Endothelial cell of umbilical vein (primary cell): ENCODE results near the gene CTIF. TPM values are rescaled to one million over a fixed set of nuclear protein-coding genes. Genes with fewer than 3 reads are reported as not detected.
"Not testable (repeated sequence)": the region's sequence is repeated elsewhere in the genome, so short reads cannot be mapped to it uniquely, and the experiment has no call there.

Source experiments
- BruUV-seq: library from RNA; stranded (reverse); fragments of 400-500 nt; replicated peaks from 2 replicates; lab custom pipeline; 2021; lab: Mats Ljungman, UMichigan
- CTCF ChIA-PET: fragments of 300-600, 350-600 bp; sonication (Branson Sonifier 250); formaldehyde crosslinking; loops from one replicate; lab custom pipeline; 2021; ENCODE audit warnings: antibody characterized with exemption, inconsistent platforms; lab: Charles Lee
- POLR2A ChIA-PET: fragments of 300-600, 350-600 bp; sonication (Branson Sonifier 250); formaldehyde crosslinking; loops from one replicate; lab custom pipeline; 2021; ENCODE audit warnings: antibody characterized with exemption, inconsistent platforms; lab: Charles Lee
- DNase-seq: peaks from one replicate; pipeline ENCODE4 v3.0.0-alpha.2; 2011; ENCODE audit warnings: low read depth, low spot score
- FAIRE-seq: peaks from 2 replicates; lab custom pipeline; 2011; peaks lifted over from hg19 to GRCh38; lab: Jason Lieb, UNC
- H2AFZ ChIP-seq: 2 replicates; pipeline ENCODE4 v1.6.0; 2012; ENCODE audit warnings: low read depth, low read length, control low read depth, inconsistent platforms
- H3K27ac ChIP-seq: 2 replicates; pipeline ENCODE4 v1.5.1; 2011; ENCODE audit warnings: low read depth, mild to moderate bottlenecking, control low read depth, low read length, moderate library complexity; ENCODE audit not compliant: insufficient read depth
- H3K27me3 ChIP-seq, 2 experiments: 2 replicates each; pipeline versions ENCODE4 v1.6.0 to v1.6.1; 2011; ENCODE audit warnings: low read length in 2 of 2, mixed read lengths in 1 of 2; ENCODE audit not compliant: control insufficient read depth in 2 of 2, insufficient read depth in 2 of 2
- H3K36me3 ChIP-seq, 2 experiments: 2 replicates in 1 of 2; 3 replicates in 1 of 2; pipeline ENCODE4 v1.5.1; 2011; ENCODE audit warnings: low read length in 2 of 2, mild to moderate bottlenecking in 1 of 2, moderate library complexity in 1 of 2; ENCODE audit not compliant: control insufficient read depth in 2 of 2, insufficient read depth in 2 of 2; ENCODE audit errors: extremely low read depth in 1 of 2
- H3K4me1 ChIP-seq: 3 replicates; pipeline ENCODE4 v1.5.1; 2011; ENCODE audit warnings: mild to moderate bottlenecking, low read length; ENCODE audit not compliant: control insufficient read depth, insufficient read depth; ENCODE audit errors: extremely low read depth
- H3K4me2 ChIP-seq: 2 replicates; pipeline ENCODE4 v1.6.1; 2011; ENCODE audit warnings: low read length, control low read depth, mixed read lengths; ENCODE audit not compliant: insufficient read depth
- H3K4me3 ChIP-seq, 3 experiments: fragments of 200-600 bp in 1 of 3; sonication (generic), shearing (Covaris generic) in 1 of 3; replicated peaks in 1 of 3; 2 replicates each; pipeline ENCODE4 v1.5.1; 2011 to 2016; ENCODE audit warnings: control low read depth in 3 of 3, low read length in 3 of 3, mild to moderate bottlenecking in 2 of 3, inconsistent platforms in 1 of 3, low read depth in 1 of 3, moderate library complexity in 1 of 3; ENCODE audit not compliant: insufficient read depth in 1 of 3
- H3K79me2 ChIP-seq: 2 replicates; pipeline ENCODE4 v1.6.0; 2012; ENCODE audit warnings: low read length, inconsistent platforms; ENCODE audit not compliant: control insufficient read depth, insufficient read depth
- H3K9ac ChIP-seq: replicated peaks from 2 replicates; pipeline ENCODE3; 2011; ENCODE audit warnings: low read length, control low read depth; ENCODE audit not compliant: insufficient read depth; ENCODE audit errors: extremely low read depth
- H3K9me1 ChIP-seq: replicated peaks from 3 replicates; pipeline ENCODE4 v1.6.0; 2011; ENCODE audit warnings: mild to moderate bottlenecking, low read length; ENCODE audit not compliant: control insufficient read depth, insufficient read depth; ENCODE audit errors: extremely low read depth
- H3K9me3 ChIP-seq: replicated peaks from 2 replicates; pipeline ENCODE4 v1.5.1; 2012; ENCODE audit warnings: low read length, inconsistent platforms; ENCODE audit not compliant: control insufficient read depth, insufficient read depth
- H4K20me1 ChIP-seq: replicated peaks from 2 replicates; pipeline ENCODE3; 2011; ENCODE audit warnings: mild to moderate bottlenecking, low read length; ENCODE audit not compliant: control insufficient read depth, insufficient read depth; ENCODE audit errors: extremely low read depth
- EZH2 ChIP-seq: IDR thresholded peaks from 2 replicates; pipeline ENCODE4 v1.6.1; 2012; ENCODE audit warnings: borderline replicate concordance, low read depth, mild to moderate bottlenecking, moderate library complexity, low read length, inconsistent platforms; ENCODE audit not compliant: severe bottlenecking
- FOS ChIP-seq: IDR thresholded peaks from 2 replicates; pipeline ENCODE4 v1.6.1; 2011; ENCODE audit warnings: mild to moderate bottlenecking, low read length, moderate library complexity, borderline replicate concordance; ENCODE audit not compliant: insufficient read depth
- GATA2 ChIP-seq: IDR thresholded peaks from 2 replicates; pipeline ENCODE4 v1.7.0; 2011; ENCODE audit warnings: low read depth, mild to moderate bottlenecking, moderate library complexity, mixed read lengths, low read length; ENCODE audit not compliant: insufficient read length, insufficient read depth
- JUN ChIP-seq: IDR thresholded peaks from 2 replicates; pipeline ENCODE4 v1.6.1; 2011; ENCODE audit warnings: borderline replicate concordance, low read depth; ENCODE audit not compliant: insufficient read length, insufficient read depth
- MYC ChIP-seq: IDR thresholded peaks from one replicate; pipeline ENCODE4 v1.6.1; 2011; ENCODE audit warnings: mild to moderate bottlenecking, low read depth, low read length
- POLR2A ChIP-seq: IDR thresholded peaks from 2 replicates; pipeline ENCODE4 v1.6.1; 2012; ENCODE audit warnings: low read depth, mild to moderate bottlenecking, control low read depth, low read length
- POLR2AphosphoS5 ChIP-seq: IDR thresholded peaks from 2 replicates; pipeline ENCODE4 v1.6.1; 2012; ENCODE audit warnings: low read depth, mild to moderate bottlenecking, control low read depth, low read length, moderate library complexity; ENCODE audit not compliant: insufficient read depth
- dilution Hi-C: fragments of 300-500 bp; cut with MboI; formaldehyde crosslinking; loops from one replicate; pipeline ENCODE4 v1.15.0; 2019; ENCODE audit warnings: low sequenced_read_pairs; ENCODE audit not compliant: extremely low pct_ligation_motif_present
- intact Hi-C: fragments of 100-400 bp; cut with micrococcal nuclease; formaldehyde crosslinking; loops from one replicate; pipeline ENCODE4 v1.10.0; 2022
- polyA plus RNA-seq, 4 experiments: library from polyadenylated mRNA; depleted of rRNA in 3 of 4; stranded (reverse) in 3 of 4; unstranded in 1 of 4; fragments of >200 nt; gene quantifications; 2 replicates each; pipeline versions ENCODE4 v1.2.1 to v1.2.3, GENCODE V29; 2011 to 2012; ENCODE audit warnings: missing spikeins in 1 of 4
- total RNA-seq: library from RNA; stranded (reverse); gene quantifications from 2 replicates; pipeline ENCODE4 v1.2.3, GENCODE V29; 2021
- TF ChIP-seq, protein P1 (sequence below): IDR thresholded peaks from 2 replicates; pipeline ENCODE4 v1.6.1; 2011; ENCODE audit not compliant: insufficient read depth, insufficient read length
- TF ChIP-seq, protein P2 (sequence below), 2 donors: IDR thresholded peaks; 1 replicate in 1 of 2; 2 replicates in 1 of 2; pipeline ENCODE4 v1.5.1; 2011; ENCODE audit warnings: low read length in 2 of 2, mild to moderate bottlenecking in 2 of 2, moderate library complexity in 2 of 2, control low read depth in 1 of 2, inconsistent platforms in 1 of 2, low read depth in 1 of 2; ENCODE audit not compliant: insufficient read depth in 1 of 2; ENCODE audit errors: extremely low read depth in 1 of 2

The CTIF gene
- total and polyA plus RNA-seq, 2 donors (not counting 3 experiments of a cell fraction or from before 2014, with no cell fraction given), result 20.9 to 57.7 TPM

DNA sequence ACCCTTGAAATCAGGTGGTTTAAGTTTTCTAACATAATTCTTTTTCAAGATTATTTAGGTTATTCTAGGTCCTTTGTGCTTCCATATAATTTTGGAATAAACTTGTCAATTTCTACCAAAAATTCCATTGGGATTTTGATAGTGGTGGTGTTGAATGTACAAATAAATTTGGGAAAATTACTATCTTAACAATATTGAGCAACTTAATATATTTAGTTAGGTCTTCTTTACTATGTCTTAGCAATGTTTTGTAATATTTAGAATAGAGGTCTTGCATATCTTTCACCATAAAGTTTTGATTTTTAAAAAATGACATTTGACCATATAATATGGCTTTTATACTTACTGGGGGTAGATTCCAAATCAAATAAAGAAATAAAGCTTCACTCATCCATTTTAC is 34.0 kb upstream of the CTIF start:
- no TSS peak for BruUV-seq
- dilution Hi-C loops (no loop called here), intact Hi-C loops (no loop called here)
- Histone ChIP-seq H3K4me2 (no peak overlapping the region), H3K27ac (no peak overlapping the region), H3K36me3 (no peaks in the 10 kb centered on the region), H4K20me1 (no peaks in the 10 kb centered on the region), H3K79me2 (no peaks in the 10 kb centered on the region), H3K4me1 (no peaks in the 10 kb centered on the region), H3K4me3 (no peak overlapping the region), H3K9me3 (peaks cover 2% of the 10 kb centered on the region), H3K9ac (no peak overlapping the region), H3K9me1 (no peaks in the 10 kb centered on the region), H2AFZ (no peak overlapping the region), H3K27me3 (no peaks in the 10 kb centered on the region)
- DNase-seq, result no peak
- CTCF ChIA-PET, result no interaction called here
- no peak for TF ChIP-seq POLR2AphosphoS5
- TF ChIP-seq GATA2, result no peak
- no peak for TF ChIP-seq JUN
- TF ChIP-seq, protein P1, sequence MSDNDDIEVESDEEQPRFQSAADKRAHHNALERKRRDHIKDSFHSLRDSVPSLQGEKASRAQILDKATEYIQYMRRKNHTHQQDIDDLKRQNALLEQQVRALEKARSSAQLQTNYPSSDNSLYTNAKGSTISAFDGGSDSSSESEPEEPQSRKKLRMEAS, result no peak
- no peak for TF ChIP-seq POLR2A
- TF ChIP-seq MYC, result no peak
- TF ChIP-seq, protein P2, sequence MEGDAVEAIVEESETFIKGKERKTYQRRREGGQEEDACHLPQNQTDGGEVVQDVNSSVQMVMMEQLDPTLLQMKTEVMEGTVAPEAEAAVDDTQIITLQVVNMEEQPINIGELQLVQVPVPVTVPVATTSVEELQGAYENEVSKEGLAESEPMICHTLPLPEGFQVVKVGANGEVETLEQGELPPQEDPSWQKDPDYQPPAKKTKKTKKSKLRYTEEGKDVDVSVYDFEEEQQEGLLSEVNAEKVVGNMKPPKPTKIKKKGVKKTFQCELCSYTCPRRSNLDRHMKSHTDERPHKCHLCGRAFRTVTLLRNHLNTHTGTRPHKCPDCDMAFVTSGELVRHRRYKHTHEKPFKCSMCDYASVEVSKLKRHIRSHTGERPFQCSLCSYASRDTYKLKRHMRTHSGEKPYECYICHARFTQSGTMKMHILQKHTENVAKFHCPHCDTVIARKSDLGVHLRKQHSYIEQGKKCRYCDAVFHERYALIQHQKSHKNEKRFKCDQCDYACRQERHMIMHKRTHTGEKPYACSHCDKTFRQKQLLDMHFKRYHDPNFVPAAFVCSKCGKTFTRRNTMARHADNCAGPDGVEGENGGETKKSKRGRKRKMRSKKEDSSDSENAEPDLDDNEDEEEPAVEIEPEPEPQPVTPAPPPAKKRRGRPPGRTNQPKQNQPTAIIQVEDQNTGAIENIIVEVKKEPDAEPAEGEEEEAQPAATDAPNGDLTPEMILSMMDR (IDR thresholded peaks at IDR 0.05; ENCODE audit: extremely low read depth in 1 of 2, insufficient read depth in 1 of 2, low read depth in 1 of 2, low read length in 2 of 2), result no peak
- no peak for TF ChIP-seq FOS
- no peak for TF ChIP-seq EZH2
- no peak for FAIRE-seq
- POLR2A ChIA-PET, result no interaction called here

DNA sequence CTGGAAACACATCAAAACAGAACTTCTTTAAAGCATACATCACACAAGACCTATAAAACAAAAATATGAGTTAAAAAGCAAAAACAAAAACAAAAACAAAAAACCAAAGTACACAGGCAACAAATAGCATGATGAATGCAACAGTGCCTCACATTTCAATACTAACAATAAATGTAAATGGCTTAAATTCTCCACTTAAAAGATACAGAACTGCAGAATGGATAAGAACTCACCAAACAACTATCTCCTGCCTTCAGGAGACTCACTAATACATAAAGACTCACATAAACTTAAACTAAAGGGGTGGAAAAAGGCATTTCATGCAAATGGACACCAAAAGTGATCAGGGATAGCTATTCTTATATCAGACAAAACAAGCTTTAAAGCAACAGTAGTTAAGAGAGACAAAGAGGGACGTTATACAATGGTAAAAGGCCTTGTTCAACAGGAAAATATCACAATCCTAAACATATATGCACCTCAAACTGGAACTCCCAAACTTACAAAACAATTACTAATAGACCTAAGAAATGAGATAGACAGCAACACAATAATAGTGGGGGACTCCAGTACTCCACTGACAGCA is 31.8 kb upstream of the CTIF start:
- H2AFZ ChIP-seq, H3K36me3 ChIP-seq, POLR2A ChIA-PET, BruUV-seq, H3K27ac ChIP-seq, H3K79me2 ChIP-seq, H4K20me1 ChIP-seq, H3K9ac ChIP-seq, H3K9me1 ChIP-seq, H3K4me2 ChIP-seq, dilution Hi-C loops, FAIRE-seq, CTCF ChIA-PET, H3K4me1 ChIP-seq, H3K9me3 ChIP-seq, H3K27me3 ChIP-seq, intact Hi-C loops, DNase-seq, H3K4me3 ChIP-seq: not testable (repeated sequence)

DNA sequence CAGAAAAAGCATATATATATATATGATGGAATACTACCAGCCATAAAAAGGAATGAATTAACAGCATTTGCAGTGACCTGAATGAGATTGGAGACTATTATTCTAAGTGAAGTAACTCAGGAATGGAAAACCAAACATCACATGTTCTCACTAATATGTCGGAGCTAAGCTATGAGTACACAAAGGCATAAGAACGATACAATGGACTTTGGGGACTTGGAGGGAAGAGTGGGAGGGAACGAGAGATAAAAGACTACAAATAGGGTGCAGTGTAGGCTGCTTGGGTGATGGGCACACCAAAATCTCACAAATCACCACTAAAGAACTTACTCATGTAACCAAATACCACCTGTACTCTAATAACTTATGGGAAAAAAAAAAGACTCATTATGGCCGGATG is 26.3 kb upstream of the CTIF start:
- H3K27me3 ChIP-seq, H3K4me2 ChIP-seq, H3K9ac ChIP-seq, H3K79me2 ChIP-seq, intact Hi-C loops, H3K9me1 ChIP-seq, H3K27ac ChIP-seq, H2AFZ ChIP-seq, H3K4me1 ChIP-seq, dilution Hi-C loops, POLR2A ChIA-PET, BruUV-seq, H3K36me3 ChIP-seq, H4K20me1 ChIP-seq, H3K9me3 ChIP-seq, H3K4me3 ChIP-seq, FAIRE-seq, CTCF ChIA-PET, DNase-seq: not testable (repeated sequence)
